ENCODE measurements around the gene IFI44. TPM values are rescaled to one million over a fixed set of nuclear protein-coding genes. Genes with fewer than 3 reads are reported as not detected.

The IFI44 gene
- total RNA-seq, 1 experiment from 2014 or later: 97.0 TPM

DNA sequence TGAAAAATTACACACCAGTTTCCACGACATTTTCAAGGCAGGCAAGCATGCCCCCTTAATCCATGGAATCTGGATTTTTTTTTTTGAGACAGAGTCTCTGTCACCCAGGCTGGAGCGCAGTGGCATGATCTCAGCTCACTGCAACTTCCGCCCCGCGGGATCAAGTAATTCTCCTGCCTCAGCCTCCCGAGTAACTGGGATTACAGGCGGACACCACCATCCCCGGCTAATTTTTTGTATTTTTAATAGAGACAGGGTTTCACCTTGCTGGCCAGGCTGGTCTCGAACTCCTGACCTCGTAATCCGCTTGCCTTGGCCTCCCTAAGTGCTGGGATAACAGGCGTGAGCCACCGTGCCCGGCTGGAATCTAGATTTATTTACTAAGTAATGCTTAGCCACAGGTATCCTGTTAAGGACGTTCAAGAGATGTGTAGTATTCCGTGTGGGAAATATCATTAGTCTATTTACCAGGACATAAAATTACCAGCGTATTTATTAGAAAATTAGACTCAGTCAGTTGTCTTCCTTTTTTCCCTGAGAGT lies 2.5 kb downstream of the IFI44 start:
- DNase-seq (ENCODE audit: low read depth): no peak

DNA sequence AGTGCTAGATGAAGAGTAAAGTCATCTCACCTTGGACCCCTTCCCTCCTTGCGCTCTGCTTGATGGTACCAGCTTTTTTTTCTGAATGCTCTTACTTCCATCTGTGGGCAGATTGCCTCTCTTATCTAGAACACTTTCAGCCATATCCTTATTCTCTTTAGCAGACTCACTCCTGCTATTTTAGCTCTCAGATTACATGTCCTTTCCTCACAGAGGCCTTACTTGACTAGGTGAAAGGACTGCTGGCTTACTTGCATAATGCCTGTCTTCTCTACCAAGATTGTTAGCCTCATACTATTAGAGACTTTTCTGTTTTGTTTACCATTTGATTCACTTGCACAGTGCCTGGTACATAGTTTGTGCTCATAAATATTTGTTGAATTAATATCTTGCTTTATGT lies 9.3 kb downstream of the IFI44 start:
- no peak for DNase-seq (ENCODE audit: low read depth)

DNA sequence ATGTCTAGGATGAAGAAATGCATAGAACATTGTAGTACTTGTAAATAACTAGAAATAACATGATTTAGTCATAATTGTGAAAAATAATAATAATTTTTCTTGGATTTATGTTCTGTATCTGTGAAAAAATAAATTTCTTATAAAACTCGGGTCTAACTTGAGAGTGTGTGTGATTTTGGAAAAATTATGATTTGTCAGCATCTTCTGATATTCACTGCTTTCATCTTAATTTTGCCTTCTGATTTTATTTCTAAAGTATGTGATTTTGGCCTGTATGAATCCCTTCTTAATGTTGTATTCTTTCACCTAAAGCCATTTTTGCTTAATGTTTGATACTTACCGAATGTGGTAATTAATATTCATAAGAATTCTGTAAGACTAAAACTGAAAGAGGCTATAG lies 14.3 kb downstream of the IFI44 start:
- no peak for DNase-seq (ENCODE audit: low read depth)

DNA sequence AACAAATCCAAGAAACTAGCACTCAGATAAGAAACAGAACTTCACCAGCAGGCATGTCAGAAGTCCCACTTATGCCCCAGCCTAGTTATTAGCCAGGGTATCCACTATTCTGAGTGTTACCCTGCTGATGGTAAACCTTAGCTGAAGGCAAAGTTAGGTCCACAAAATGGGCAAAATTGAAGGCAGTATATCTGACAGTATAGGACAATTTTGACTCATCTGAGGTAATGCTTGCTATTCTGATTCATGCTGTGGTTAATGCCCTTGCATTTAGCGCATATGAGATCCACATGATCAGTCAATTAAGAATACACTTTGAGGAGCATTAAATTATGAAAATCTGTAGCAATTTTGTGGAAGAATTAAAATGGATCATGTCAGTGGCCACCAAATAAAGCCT lies 15.1 kb downstream of the IFI44 start:
- DNase-seq (ENCODE audit: low read depth): no peak

DNA sequence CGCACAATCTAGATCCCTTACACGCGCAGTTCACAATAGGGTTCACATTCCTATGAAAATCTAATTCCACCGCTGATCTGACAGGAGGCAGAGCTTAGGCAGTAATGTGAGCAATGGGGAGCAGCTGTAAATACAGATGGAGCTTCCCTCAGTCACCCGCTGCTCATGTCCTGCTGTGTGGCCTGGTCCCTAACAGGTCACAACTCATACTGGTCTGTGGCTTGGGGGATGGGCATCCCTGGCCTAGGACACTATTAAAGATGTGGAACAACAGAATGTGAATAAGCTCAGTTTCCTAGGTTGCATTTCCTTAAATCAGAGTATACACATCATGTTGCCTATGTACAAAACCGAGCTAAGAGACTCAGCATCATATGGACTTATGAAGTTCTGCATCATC lies 16.2 kb downstream of the IFI44 start:
- DNase-seq (ENCODE audit: low read depth): no peak

DNA sequence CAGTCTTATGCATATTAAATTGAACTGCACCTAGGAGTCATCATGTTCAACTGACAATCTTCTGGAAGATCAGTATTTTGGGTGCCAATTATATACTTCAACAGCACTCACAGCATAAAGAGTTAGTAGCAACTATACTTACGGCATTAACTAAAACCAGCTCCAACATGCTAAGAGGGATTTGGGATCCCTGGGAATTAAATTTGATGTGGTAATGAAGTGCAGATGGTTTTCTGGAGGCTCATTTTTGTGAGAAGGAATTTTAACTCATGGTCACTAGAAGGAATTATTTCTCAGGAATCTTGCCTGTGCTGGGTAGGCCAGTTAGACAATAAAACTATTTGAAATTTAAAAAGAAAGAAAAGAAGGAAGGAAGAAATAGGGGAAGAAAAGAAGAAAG lies 18.3 kb downstream of the IFI44 start:
- DNase-seq (ENCODE audit: low read depth): no peak

DNA sequence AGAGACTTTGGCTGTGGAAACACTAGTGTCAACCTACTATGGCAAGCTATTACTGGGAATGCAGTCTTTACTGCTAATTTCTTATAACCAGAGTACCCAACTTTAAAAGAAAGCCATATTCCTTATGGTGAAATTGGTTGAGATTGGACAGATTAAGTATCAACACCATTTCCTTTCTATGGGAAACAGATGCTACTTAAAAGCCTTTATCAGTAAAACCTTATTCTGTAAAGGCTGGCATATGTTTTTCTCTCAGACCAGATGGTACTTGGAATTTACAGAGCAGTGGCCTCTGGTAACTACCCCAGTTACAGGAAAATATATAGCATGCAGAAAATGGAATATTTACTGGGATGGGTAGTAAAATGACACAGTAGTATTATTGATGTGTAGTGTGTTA lies 18.8 kb downstream of the IFI44 start:
- no peak for DNase-seq (ENCODE audit: low read depth)

DNA sequence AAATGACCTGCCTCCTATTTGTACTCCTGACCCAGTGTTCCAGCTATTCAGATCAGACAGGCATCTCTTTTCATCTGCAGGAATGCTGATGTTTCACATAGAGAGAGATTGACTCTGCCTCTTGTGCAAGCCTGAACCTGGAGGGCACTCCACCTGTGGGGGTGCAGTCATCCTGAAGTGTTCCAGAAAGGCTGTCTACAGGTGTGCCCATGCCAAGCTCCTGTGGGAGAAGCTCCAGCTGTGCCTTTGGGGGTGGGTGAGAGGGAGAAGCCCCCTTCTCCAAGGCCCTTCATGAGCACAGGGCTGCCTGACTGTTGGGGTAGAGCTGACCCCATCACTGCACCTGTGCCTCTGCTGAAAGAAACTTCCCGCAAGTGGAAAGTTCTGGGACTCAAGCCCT lies 22.8 kb downstream of the IFI44 start:
- DNase-seq (ENCODE audit: low read depth): no peak

DNA sequence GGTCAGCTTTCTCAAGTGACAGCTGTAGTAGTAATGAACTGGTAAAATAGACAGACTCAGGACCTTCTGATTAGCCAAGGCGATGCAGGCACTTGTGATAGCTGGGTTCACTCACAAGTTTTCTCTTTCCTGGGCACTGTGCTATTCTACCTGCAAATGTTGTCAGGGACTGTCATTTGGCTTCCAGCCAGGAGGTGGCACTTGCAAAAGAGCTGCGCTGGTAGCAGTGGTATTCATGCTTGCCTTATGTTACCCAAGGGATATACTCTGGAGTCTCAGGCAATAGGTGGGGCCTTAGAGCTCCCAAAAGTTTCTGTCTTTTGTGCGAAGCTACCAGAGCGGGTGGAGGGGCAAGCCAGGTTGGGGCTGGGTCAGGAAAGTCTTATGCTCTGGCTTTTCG lies 23.5 kb downstream of the IFI44 start:
- DNase-seq (ENCODE audit: low read depth): no peak

DNA sequence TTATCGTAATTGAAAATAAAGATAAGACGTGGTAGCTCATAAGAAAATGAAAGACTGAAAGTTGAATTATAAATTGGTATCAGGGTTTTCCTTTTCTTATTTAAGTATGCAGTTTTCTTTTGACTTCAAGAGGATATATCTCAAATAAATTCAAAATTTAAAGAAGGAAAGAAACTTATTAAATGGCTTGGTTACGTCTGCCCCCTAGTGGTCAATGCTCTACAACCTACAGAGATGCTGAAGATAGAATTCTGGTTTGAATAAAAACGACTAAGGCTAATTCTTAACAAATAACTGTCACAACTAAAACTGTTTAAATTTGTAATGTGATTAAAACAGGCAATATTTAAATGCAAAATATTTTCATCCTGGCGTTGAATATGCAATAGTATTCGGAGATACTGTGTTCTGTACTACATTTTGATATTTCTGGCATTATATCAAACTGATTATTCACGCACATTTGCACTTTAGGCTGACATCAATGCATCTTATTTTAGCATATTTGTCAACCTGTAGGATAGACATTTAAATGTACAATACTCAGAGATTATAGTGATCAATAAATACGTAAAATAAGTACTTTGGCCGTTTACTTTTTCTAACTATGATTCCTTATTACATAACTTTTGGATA lies 26.8 kb downstream of the IFI44 start:
- peak; percentile 73 for DNase-seq (ENCODE audit: low read depth)

DNA sequence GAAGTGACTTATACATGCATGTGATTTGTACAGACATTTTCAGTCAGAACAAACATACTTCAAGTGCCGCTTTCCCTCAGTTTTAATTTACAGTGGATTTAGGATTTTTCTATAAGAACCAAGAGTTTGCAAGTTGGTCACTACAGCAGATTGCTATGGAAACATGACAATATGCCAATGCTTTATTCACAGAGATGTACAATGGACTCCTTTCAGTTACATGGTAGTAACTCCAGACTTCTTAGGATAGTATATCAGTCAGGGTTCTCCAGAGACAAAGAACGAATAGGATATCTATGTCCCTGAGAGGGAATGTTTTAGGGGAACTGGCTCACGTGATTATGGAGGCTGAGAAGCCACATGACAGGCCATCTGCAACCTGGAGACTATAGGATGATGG lies 27.4 kb downstream of the IFI44 start:
- peak; percentile 39 for DNase-seq (ENCODE audit: low read depth)

DNA sequence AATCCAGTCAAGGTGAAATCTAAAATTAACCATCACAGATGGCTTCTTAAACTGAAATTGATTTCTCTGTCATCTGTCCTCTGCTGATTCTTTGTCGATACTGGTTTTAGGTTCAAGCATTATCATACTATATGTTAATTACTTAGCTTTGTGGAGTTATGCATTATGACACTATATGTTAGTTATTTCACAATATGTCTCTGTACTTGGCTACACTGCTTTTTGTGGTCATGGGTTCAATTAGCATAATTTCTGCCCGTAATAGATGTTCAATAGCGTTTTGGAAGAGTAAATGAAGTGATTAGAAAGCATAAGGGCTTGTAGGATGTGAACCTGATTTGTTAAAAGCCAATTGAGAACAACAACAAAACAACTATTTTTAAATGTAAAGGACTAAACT lies 28.2 kb downstream of the IFI44 start:
- no peak for DNase-seq (ENCODE audit: low read depth)

DNA sequence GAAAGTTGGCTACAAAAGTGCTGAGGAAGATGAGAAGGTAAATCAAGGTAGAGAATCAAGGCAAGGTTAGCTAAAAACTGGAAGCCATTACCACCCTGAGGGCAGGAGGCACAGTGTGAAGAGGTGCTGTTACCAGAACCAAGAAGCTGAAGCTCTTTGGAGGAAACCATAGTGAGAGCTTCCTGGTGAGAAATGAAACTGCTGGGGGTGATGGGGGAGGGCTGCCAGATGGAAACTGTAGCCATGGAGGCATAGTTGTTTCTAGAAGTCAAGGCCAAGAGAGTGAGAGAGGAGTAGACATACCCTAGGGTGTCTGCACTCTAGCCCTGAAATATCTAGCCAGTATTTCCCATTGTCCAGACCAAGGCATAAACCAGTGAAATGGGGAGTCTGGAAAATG lies 28.7 kb downstream of the IFI44 start:
- peak; percentile 48 for DNase-seq (ENCODE audit: low read depth)

DNA sequence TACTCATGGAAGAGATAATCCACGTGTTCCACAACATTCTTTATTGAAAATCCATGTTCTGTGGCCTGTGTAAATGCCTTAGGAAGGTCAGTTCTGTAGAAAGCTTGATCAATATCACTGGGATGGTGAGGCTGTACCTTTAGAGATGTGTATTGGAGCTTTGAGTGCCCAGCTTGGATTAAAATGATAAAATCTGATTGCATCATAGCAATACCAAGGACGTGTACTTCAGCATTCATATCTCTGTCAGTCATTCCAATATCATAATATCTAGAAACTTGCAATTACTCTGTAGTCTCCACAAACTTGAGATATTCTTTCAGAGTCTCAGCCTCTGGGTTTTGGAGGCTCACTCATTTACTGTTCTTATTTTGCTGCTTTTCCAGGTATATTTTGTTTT lies 31.6 kb downstream of the IFI44 start:
- no peak for DNase-seq (ENCODE audit: low read depth)

DNA sequence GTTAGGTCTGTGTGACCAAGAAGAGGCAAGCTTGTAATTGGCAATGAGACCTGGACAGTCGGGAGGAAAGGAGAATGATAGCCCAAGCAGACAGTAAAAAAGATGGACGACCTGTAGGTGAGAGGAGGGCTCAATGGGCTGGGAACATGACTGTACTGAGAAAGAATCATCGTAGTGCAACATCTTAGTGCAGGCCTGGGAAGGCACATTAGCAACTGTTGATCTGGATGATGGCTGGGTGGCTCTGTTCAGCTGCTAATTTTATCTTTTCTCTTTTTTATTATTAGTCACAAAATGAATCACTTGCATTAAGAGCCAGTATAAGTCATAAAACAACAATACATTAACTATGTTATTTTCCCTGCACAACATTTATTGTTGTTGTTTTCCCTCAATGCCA lies 32.9 kb downstream of the IFI44 start:
- DNase-seq (ENCODE audit: low read depth): no peak

DNA sequence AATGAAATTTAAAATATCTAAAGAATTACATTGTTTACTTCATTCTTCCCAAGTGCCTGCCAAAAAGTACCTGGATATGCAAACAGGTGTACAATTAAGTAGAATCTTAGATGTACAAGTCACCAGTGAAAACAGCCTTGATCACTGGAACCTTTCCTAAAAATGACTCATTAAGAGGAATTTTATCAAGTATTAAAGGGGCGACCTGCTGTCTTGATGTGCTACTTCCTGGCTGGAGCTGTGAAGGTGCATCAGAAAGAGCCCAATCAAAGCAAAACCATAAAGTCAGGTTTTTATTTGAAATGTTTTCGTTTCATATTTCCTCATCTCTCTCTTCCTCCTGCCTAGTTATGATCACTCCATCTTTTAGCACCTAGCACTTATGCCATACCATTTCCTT lies 33.4 kb downstream of the IFI44 start:
- DNase-seq (ENCODE audit: low read depth): no peak

DNA sequence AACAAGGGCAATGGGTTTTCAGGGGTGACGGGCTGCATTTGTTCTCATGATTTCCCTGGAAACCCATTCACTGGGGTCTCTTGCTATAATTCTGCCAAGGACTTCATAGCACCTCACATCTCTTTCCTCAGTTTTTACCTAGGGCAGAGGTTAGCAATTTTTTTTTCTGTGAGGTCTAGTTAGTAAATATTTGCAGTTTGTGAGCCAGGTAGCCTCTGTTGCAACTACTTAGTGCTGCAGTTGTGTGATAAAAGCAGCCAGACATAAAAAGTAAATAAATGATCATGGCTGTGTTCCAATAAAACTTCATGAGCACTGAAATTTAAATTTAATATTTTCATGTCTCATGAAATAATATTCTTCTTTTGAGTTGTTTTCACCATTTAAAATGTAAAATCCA lies 37.7 kb downstream of the IFI44 start:
- no peak for DNase-seq (ENCODE audit: low read depth)

DNA sequence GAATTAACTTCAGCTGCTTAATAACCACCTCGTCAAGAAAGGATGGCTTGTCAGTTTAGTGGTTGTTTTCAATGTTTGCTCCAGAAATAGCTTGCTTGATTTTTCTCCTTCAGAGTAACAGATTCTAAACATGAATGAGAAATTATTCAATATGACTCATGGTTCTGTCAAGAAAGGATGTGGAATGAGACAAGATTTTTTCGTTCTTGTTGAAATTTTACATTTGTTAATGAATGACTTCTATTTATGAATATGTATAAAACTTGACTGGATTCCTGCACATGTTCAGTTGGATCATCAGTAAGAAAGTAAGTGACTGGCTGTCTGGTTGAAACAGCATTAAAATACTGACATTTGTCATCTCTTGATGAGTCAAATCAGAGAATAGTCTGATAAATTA lies 38.3 kb downstream of the IFI44 start:
- DNase-seq (ENCODE audit: low read depth): peak; percentile 46

DNA sequence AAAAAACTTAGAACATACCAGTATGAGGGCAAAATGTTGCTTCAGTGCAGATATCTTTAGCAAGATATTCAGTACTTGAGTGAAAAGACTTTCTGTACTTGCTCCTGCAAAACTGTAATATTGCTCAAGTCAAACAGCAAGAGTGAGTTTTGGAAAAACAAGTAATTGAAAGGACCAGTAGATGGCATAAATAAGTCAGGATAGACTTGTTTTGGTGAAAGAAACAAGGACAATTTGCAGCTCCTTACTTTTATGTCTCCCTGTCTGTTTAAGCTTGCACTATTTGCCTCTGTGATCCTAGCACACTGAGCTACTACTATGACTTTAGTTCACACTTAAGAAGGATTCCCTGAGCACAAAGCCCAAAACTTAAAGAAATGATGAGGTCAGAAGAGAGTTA lies 39.1 kb downstream of the IFI44 start:
- DNase-seq (ENCODE audit: low read depth): peak; percentile 65

DNA sequence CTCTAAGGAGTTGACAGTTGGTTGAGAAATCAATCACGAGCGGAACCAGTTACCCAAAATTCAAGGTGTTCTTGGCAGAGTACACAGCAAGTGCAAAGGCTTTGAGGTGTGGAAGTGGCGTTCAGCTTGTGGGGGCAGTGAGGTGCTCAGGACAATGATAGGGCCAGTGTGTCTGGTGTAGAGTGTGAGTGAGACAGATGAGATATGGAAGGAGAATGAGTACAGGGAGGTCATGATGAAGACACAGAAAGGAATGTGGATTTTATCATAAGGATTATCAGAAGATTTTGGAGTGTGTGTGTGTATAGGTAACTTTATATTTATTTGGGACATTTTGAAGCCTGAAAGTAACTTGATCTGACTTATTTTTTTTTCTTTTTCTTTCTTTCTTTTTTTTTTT lies 40.9 kb downstream of the IFI44 start:
- DNase-seq (ENCODE audit: low read depth): no peak

DNA sequence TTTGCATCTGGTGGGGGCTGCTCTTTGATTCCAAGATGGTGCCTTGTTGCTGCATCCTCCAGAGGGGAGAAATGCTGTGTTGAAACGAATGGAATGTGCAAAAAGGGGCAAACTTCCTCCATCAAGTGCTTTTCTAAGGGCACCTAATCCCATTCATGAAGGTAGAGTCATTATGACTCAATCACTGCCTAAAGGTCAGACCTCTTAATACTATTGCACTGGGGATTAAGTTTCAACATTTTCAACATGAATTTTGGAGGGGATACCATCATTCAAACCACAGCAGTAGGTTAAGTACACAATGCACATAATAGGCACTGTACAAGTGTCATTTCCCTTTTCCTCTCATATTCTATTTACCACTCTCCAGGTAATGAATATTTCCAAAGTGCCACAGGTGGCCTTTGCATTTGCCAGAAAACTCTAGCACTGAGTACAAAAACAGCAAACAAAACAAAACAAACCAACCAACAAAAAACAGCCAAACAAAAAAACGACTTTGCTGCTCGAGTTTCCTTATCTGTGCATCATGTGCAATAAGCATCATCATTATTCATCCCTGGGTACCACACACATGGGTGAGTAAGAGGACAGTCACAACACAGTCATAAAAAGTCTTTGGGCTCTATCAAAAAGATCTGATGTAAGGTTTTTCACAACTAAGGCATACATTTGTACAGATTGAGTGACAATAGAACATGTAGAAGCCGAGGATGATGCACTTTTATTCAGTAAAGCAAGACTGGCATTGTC lies 42.5 kb downstream of the IFI44 start:
- peak; percentile 72 for DNase-seq (ENCODE audit: low read depth)

DNA sequence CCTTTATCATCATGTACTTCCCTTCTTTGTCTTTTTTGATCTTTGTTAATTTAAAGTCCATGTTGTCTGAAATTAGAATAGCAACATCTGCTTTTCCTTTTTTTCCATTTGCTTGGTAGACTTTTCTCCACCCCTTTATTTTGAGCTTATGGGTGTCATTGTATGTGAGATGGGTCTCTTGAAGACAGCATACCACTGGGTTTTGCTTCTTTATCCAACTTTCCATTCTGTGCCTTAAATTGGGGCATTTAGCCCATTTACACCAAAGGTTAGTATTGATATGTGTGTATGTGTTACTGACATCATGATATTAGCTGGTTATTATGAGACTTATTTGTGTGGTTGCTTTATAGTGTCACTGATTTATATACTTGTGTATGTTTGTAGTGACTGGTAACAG lies 50.2 kb downstream of the IFI44 start:
- no peak for DNase-seq (ENCODE audit: low read depth)

DNA sequence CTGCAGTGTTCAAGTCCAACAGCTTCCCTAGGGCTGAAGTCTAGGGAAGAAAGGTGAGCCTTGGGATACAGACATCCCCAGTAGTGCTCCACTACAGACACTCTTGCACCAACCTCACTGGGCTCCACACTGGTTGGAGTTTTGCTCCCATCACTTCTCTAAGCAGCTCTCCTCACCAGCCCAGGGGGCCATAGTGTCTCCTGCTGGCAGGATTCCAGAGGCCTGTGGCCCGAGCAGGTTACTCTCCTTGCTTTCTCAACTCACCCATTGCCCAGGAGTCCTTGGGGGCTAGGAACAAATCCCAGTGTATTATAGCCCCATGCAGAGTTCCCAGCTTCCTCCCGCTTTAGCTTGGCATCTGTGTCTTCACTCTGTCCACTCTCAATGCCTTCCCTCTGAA lies 52.8 kb downstream of the IFI44 start:
- DNase-seq (ENCODE audit: low read depth): no peak

DNA sequence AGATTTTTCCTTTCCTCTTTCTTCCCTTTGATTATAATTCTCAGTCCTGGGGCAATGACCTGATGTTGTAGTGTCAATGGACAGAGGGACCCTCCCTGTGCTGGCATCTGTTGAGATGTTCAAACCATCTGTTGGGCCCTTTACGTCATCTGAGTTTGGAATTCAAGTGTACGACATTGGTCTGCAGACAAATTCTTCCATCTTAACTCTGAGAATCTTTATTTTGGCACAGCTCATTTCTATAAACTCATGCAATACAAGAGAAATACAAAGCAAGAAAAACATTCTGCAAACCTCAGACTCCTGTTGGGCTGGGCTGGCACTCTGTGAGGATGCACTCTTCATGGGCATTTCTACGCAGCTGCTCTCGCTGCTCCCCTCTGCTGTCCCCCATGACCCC lies 54.2 kb downstream of the IFI44 start:
- no peak for DNase-seq (ENCODE audit: low read depth)

Measured in RPMI7951 (cell line).